OCI-LY7 (cell line): ENCODE data around the gene ZNF536.

Source experiments
- CTCF ChIP-seq: fragments of 200-600 bp; sonication (generic); conservative IDR thresholded peaks from 2 replicates; pipeline ENCODE4 v1.5.1; 2014; ENCODE audit warnings: mild to moderate bottlenecking, antibody characterized with exemption, low read length, moderate library complexity, mixed read lengths
- EZH2phosphoT487 ChIP-seq: fragments of 200-600 bp; sonication (generic); IDR thresholded peaks from 2 replicates; pipeline ENCODE4 v1.6.1; 2018; ENCODE audit warnings: low read depth, borderline replicate concordance, mild to moderate bottlenecking, mixed run types, antibody characterized with exemption, low read length, moderate library complexity, mixed read lengths

DNA sequence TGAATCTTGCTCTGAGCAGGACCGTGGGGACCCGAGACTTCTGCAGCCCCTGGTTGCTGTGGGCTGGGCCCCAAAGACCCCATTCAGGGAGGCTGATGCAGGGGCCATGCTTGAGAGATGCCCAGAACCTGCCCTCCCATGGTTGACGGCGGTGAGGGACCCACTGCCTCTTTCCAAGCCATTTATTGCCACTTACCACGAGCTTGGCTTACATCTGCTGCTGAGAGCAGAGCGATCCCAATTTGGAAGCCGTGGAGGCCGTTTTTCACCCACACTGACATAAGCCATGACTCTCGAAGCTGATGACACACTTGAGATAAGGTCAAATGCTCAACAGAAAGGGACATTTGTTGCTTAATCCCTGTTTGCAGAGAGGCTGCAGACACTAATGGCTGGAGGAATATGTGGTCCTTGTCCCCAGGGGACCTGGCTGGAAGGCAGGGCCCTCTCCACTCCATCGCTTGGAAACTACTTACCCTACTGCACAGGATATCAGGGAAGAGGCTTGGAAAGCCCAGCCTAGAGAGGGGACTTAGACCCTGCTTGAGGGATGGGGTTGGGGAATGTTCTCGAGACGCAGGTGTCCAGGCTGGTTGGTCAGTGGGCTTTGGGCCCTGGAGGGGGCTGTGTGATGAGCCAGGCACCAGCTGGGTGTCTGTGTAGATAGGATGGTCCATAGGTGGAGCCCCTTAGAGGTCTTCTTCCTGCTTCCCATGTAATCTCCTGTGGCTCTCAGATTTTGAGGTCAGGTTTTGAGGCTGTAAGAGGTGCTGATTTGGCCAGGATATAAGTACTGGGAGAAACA lies 15.3 kb downstream of the ZNF536 start:
- TF ChIP-seq CTCF (no peak), EZH2phosphoT487 (no peak)
